HG02973 (cell line): ENCODE measurements around the gene MCMBP.
"Not testable (repeated sequence)": the region's sequence is repeated elsewhere in the genome, so short reads cannot be mapped to it uniquely, and the experiment has no call there.

Experiments
- ATAC-seq: cut with Tn5 transposase; IDR thresholded peaks from one replicate; pipeline ENCODE4 v1.9.1; 2021; ENCODE audit warnings: moderate library complexity; ENCODE audit not compliant: unreplicated experiment

Gene MCMBP

GRCh38 chr10:119832951-119833350 lies 39.7 kb downstream of the MCMBP start:
- no peak for ATAC-seq

- ATAC-seq: no peak
Measured at GRCh38 chr10:119831656-119832055, 41.0 kb downstream of the MCMBP start.

- ATAC-seq: no peak
Measured at GRCh38 chr10:119830851-119831250, 41.8 kb downstream of the MCMBP start.

GRCh38 chr10:119829429-119829828 lies 43.2 kb downstream of the MCMBP start:
- ATAC-seq: no peak

- no peak for ATAC-seq
Measured at GRCh38 chr10:119827430-119827829, 45.2 kb downstream of the MCMBP start.

- no peak for ATAC-seq
Measured at GRCh38 chr10:119826771-119827170, 45.9 kb downstream of the MCMBP start.

- ATAC-seq: no peak
Measured at GRCh38 chr10:119824299-119824698, 48.3 kb downstream of the MCMBP start.

- no peak for ATAC-seq
Measured at GRCh38 chr10:119821182-119821581, 51.5 kb downstream of the MCMBP start.

- no peak for ATAC-seq
Measured at GRCh38 chr10:119818889-119819270, 53.8 kb downstream of the MCMBP start.

- no peak for ATAC-seq
Measured at GRCh38 chr10:119817991-119818888, 54.4 kb downstream of the MCMBP start.

GRCh38 chr10:119815671-119816070 lies 57.0 kb downstream of the MCMBP start:
- no peak for ATAC-seq

GRCh38 chr10:119812684-119813083 lies 60.0 kb downstream of the MCMBP start:
- no peak for ATAC-seq

GRCh38 chr10:119811122-119811521 lies 61.5 kb downstream of the MCMBP start:
- ATAC-seq: no peak

GRCh38 chr10:119807960-119808697 lies 64.5 kb downstream of the MCMBP start:
- ATAC-seq: peak; percentile 79

GRCh38 chr10:119806334-119807130 lies 66.1 kb downstream of the MCMBP start:
- ATAC-seq: no peak

- ATAC-seq: no peak
Measured at GRCh38 chr10:119805702-119806230, 66.9 kb downstream of the MCMBP start.

GRCh38 chr10:119803264-119803663 lies 69.4 kb downstream of the MCMBP start:
- no peak for ATAC-seq

GRCh38 chr10:119801998-119802538 lies 70.6 kb downstream of the MCMBP start:
- ATAC-seq: peak; percentile 46

GRCh38 chr10:119801176-119801575 lies 71.5 kb downstream of the MCMBP start:
- ATAC-seq: no peak

- ATAC-seq: no peak
Measured at GRCh38 chr10:119796039-119796438, 76.6 kb downstream of the MCMBP start.

GRCh38 chr10:119795101-119795500 lies 77.5 kb downstream of the MCMBP start:
- ATAC-seq: not testable (repeated sequence)
